NT2/D1 (cell line): ENCODE measurements around the gene MNDA.

Experiments
- DNase-seq: peaks from one replicate; pipeline ENCODE4 v3.0.0-alpha.2; 2011; ENCODE audit warnings: low read depth, low spot score
- H3K27me3 ChIP-seq: 2 replicates; pipeline ENCODE4 v1.6.0; 2011; ENCODE audit warnings: mild to moderate bottlenecking; ENCODE audit not compliant: insufficient read length, insufficient read depth
- H3K36me3 ChIP-seq: 2 replicates; pipeline ENCODE4 v1.6.1; 2011; ENCODE audit warnings: mild to moderate bottlenecking, low read length, mixed read lengths; ENCODE audit not compliant: insufficient read depth, insufficient read length
- H3K4me1 ChIP-seq: 2 replicates; pipeline ENCODE4 v1.5.1; 2011; ENCODE audit not compliant: insufficient read depth, insufficient read length
- H3K4me3 ChIP-seq: 2 replicates; pipeline ENCODE4 v1.5.1; 2011; ENCODE audit warnings: low read depth; ENCODE audit not compliant: insufficient read length
- H3K9ac ChIP-seq: 2 replicates; pipeline ENCODE4 v1.6.0; 2011; ENCODE audit warnings: low read depth; ENCODE audit not compliant: insufficient read length
- H3K9me3 ChIP-seq: 2 replicates; pipeline ENCODE4 v1.5.1; 2011; ENCODE audit warnings: mild to moderate bottlenecking, low read length; ENCODE audit not compliant: insufficient read depth
- SUZ12 ChIP-seq: IDR thresholded peaks from 2 replicates; pipeline ENCODE4 v1.6.1; 2011; ENCODE audit not compliant: insufficient read length, insufficient read depth; ENCODE audit errors: extremely low read depth
- YY1 ChIP-seq: IDR thresholded peaks from 2 replicates; pipeline ENCODE4 v1.6.1; 2011; ENCODE audit not compliant: insufficient read length, insufficient read depth
- ZNF274 ChIP-seq: IDR thresholded peaks from 2 replicates; pipeline ENCODE4 v1.6.1; 2011; ENCODE audit warnings: mild to moderate bottlenecking, low read depth, low read length

The MNDA gene

DNA sequence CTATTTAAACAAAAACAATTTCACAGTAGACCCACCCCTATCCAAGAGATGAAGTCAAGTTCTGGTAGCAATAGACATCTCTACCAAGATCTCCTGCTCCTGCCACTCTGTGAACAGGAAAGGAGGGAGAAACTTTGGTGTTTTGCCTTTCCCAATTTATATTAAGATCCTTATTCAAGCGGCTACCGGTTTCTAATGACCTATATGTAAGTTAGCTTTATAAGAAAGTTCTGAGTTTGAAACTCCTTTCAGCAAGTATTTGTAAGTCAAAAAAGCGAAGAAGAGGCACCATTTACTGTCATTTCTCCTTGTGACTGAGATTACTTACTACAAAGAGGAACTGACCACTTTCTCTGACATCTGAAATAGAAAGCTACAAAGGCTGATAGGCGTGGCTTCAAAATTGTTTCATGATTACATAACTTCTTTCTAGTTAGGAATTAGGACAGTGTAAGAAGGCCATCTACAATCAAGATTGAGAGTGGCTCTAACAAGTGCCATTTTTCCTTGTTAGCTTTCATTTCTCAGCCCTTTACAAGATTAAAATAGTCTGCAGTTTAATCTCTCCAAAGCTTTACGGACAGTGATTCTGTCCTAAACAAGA is at the start of gene MNDA:
TSS of gene MNDA (plus strand) at position 448 of the 604 bp plus-strand sequence. CDS start 10,803 bp downstream, outside the sequence.
- no peaks in the 10 kb centered on the region for H3K4me1 ChIP-seq
- no peak within 1 kb of the TSS for H3K9ac ChIP-seq
- H3K9me3 ChIP-seq: peaks cover 17% of the 10 kb centered on the region; the same call in 1 of the 2 replicates
- H3K36me3 ChIP-seq: no peaks in the 10 kb centered on the region
- DNase-seq: no peak
- H3K4me3 ChIP-seq: no peak within 1 kb of the TSS
- H3K27me3 ChIP-seq: no peaks in the 10 kb centered on the region
- TF ChIP-seq ZNF274 (no peak), SUZ12 (no peak), YY1 (no peak)

DNA sequence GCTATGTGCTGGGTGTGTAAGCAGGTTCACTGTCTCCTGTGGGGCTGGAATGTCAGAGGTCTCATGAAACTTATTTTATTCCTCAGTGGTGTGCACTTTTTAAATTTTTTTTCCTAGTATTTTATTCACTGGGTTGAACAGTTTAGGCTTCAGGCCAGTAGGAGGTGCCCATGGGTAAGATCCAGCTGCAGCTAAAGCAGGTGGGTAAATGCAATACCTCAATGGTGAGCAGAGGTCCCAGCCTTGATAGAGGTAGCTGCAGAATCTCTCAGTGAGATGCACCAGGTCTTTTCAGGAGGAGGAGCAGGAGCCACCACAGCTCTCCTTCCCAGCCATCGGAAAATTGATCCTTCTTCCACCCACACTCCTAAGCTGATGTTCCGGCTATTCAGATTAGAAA is 37.5 kb upstream of the MNDA start:
- TF ChIP-seq ZNF274 (no peak), YY1 (no peak), SUZ12 (no peak)
- DNase-seq: peak; percentile 22
- Histone ChIP-seq H3K36me3 (no peaks in the 10 kb centered on the region), H3K9me3 (no peaks in the 10 kb centered on the region), H3K4me1 (peaks cover 5% of the 10 kb centered on the region), H3K9ac (no peak overlapping the region), H3K27me3 (no peaks in the 10 kb centered on the region), H3K4me3 (no peak overlapping the region)

GRCh38 chr1:158794247-158794646 is 36.9 kb upstream of the MNDA start:
- peaks cover 5% of the 10 kb centered on the region for H3K4me1 ChIP-seq
- no peak overlapping the region for H3K9ac ChIP-seq
- H3K4me3 ChIP-seq: no peak overlapping the region
- DNase-seq: no peak
- H3K9me3 ChIP-seq: no peaks in the 10 kb centered on the region
- TF ChIP-seq YY1 (no peak), SUZ12 (no peak), ZNF274 (no peak)
- no peaks in the 10 kb centered on the region for H3K27me3 ChIP-seq
- H3K36me3 ChIP-seq: no peaks in the 10 kb centered on the region

- H3K4me3 ChIP-seq: no peak overlapping the region
- H3K36me3 ChIP-seq: no peaks in the 10 kb centered on the region
- no peaks in the 10 kb centered on the region for H3K9me3 ChIP-seq
- no peak overlapping the region for H3K9ac ChIP-seq
- TF ChIP-seq SUZ12 (no peak), ZNF274 (no peak), YY1 (no peak)
- no peaks in the 10 kb centered on the region for H3K27me3 ChIP-seq
- no peak for DNase-seq
- peaks cover 5% of the 10 kb centered on the region for H3K4me1 ChIP-seq
Observed at GRCh38 chr1:158798531-158798930, 32.6 kb upstream of the MNDA start.

DNA sequence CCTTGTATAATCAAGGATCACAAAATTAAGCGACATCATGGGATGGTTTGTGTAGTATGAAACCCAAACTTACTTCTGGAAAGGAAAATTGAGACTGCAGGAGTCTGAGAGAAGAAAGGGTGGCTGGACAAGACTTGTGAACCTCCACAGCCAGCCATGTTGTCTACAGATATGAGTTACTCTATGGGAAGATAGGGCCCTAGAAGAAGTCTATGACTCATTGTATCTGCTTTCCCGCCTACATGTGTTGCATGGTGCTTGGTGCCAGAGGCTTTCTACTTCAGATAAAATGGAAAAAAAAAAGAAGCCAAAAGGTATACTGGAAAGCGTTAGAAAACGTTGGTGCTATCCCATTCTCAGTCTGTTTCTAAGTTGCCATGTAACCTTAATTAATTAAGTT is 31.5 kb upstream of the MNDA start:
- TF ChIP-seq SUZ12 (no peak), ZNF274 (no peak)
- no peak for DNase-seq
- H3K36me3 ChIP-seq: no peaks in the 10 kb centered on the region
- no peak overlapping the region for H3K9ac ChIP-seq
- H3K9me3 ChIP-seq: no peaks in the 10 kb centered on the region
- no peaks in the 10 kb centered on the region for H3K27me3 ChIP-seq
- no peak overlapping the region for H3K4me3 ChIP-seq
- peaks cover 5% of the 10 kb centered on the region for H3K4me1 ChIP-seq

- no peak for DNase-seq
- Histone ChIP-seq H3K9me3 (no peaks in the 10 kb centered on the region), H3K4me3 (no peak overlapping the region), H3K36me3 (no peaks in the 10 kb centered on the region), H3K27me3 (no peaks in the 10 kb centered on the region), H3K4me1 (peaks cover 5% of the 10 kb centered on the region), H3K9ac (no peak overlapping the region)
- TF ChIP-seq SUZ12 (no peak), ZNF274 (no peak), YY1 (no peak)
Observed at GRCh38 chr1:158800526-158800925, 30.6 kb upstream of the MNDA start.

DNA sequence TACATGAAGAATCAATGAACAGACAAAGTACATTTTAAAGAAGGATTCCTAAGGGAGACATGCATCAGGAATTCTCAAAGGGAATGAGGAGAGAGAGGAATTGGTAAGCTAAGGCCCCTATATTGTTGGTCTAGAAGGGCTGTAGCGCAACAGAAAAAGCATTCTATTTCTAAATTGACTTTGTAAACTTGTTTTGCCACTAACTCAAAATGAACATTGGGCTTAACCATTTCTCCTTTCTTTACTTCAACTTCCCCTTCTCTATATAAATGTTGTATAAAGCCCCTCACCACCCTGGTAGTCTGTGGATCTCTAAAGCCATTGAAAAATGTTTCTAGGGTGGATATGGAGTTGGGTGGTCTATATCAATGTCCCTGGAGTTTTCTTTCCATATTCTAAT is 29.8 kb upstream of the MNDA start:
- Histone ChIP-seq H3K9ac (no peak overlapping the region), H3K4me3 (no peak overlapping the region), H3K36me3 (no peaks in the 10 kb centered on the region), H3K4me1 (peaks cover 5% of the 10 kb centered on the region), H3K9me3 (no peaks in the 10 kb centered on the region), H3K27me3 (no peaks in the 10 kb centered on the region)
- TF ChIP-seq ZNF274 (no peak), SUZ12 (no peak), YY1 (no peak)
- DNase-seq: no peak
